Body of pancreas (tissue), 4 donors: ENCODE data around the gene SLC26A3. TPM values are rescaled to one million over a fixed set of nuclear protein-coding genes. Genes with fewer than 3 reads are reported as not detected.

Source experiments
- ATAC-seq: fragments of 150-250 bp; one replicate; pipeline ENCODE4 v1.9.1; 2016
- DNase-seq, 4 donors: peaks; one replicate each; pipeline ENCODE4 v3.0.0-alpha.2; 2019
- H3K27ac ChIP-seq, 4 donors: fragments of 200-600 bp; sonication (generic); 1 replicate in 3 of 4; 2 replicates in 1 of 4; pipeline versions ENCODE4 v1.5.1 to v1.6.1; 2016 to 2019; ENCODE audit warnings: mild to moderate bottlenecking in 1 of 4, mixed read lengths in 1 of 4, moderate library complexity in 1 of 4
- H3K27me3 ChIP-seq, 2 donors: fragments of 200-600 bp; sonication (generic); one replicate each; pipeline ENCODE4 v1.6.0; 2016; ENCODE audit warnings: mild to moderate bottlenecking in 1 of 2
- H3K36me3 ChIP-seq, 2 donors: fragments of 200-600 bp; sonication (generic); replicated peaks in 1 of 2; 2 replicates each; pipeline ENCODE4 v1.5.1; 2016; ENCODE audit warnings: low read depth in 2 of 2; ENCODE audit not compliant: insufficient read depth in 1 of 2
- H3K4me1 ChIP-seq: fragments of 200-600 bp; sonication (generic); one replicate; pipeline ENCODE4 v1.6.0; 2016
- H3K4me3 ChIP-seq, 2 donors: fragments of 200-600 bp; sonication (generic); 1 replicate in 1 of 2; 2 replicates in 1 of 2; pipeline ENCODE4 v1.5.1; 2016 to 2019
- H3K9me3 ChIP-seq, 3 donors: fragments of 200-600 bp; sonication (generic); 1 replicate in 2 of 3; 2 replicates in 1 of 3; pipeline ENCODE4 v1.5.1; 2016
- POLR2A ChIP-seq, 3 donors: fragments of 450-650 bp; IDR thresholded peaks; one replicate each; pipeline ENCODE4 v1.6.1; 2016; ENCODE audit warnings: antibody characterized with exemption in 3 of 3, mild to moderate bottlenecking in 2 of 3
- WGBS, 2 donors: methylation state at CpG; one replicate each; pipeline ENCODE4 v1.1.5; 2017; 5-methylcytosine and 5-hydroxymethylcytosine counted together
- intact Hi-C: fragments of 100-400 bp; cut with DNase I; formaldehyde crosslinking; loops from one replicate; pipeline ENCODE4 v1.15.1; 2023
- total RNA-seq, 2 donors: library from RNA; depleted of rRNA; stranded (reverse); fragments of >200 nt; gene quantifications; one replicate each; pipeline ENCODE4 v1.1.0, GENCODE V29; 2016
- TF ChIP-seq, protein P1 (sequence below), 7 experiments: fragments of 450-650 bp in 4 of 7; fragments of 200-600 bp in 3 of 7; sonication (generic) in 3 of 7; IDR thresholded peaks; one replicate each; pipeline ENCODE4 v1.5.1; 2016 to 2019; ENCODE audit warnings: antibody characterized with exemption in 7 of 7

SLC26A3 gene
- total RNA-seq, 2 donors from 2014 or later = not detected

DNA sequence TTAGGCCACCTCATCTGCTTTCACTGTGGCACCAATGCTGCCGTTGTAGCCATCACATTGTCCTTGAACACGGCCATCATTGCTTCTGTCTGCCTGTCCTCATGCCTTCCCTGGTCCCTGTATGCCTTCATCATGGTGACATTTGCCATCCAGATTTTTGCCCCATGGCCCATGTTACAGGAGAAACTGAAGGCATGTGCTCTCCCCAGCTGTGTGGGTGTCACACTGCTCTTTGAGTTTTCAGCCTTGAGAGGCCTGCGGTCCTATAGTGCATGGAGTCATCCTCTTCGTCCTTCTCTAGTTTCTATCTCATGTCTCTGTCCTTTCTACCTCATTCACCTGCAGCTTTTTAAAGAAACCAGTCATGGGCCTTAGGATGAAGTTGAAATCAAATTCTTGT, 6.2 kb upstream of the SLC26A3 start:
- peaks cover 4% of the 10 kb centered on the region for H3K4me1 ChIP-seq
- 88 to 90% methylated on average over 4 of the region's 4 CpGs for WGBS, 2 donors
- H3K4me3 ChIP-seq = no peak overlapping the region
- no peak for ATAC-seq
- H3K27me3 ChIP-seq = no peaks in the 10 kb centered on the region
- TF ChIP-seq POLR2A (IDR thresholded peaks at IDR 0.05) = no peak
- TF ChIP-seq, protein P1, sequence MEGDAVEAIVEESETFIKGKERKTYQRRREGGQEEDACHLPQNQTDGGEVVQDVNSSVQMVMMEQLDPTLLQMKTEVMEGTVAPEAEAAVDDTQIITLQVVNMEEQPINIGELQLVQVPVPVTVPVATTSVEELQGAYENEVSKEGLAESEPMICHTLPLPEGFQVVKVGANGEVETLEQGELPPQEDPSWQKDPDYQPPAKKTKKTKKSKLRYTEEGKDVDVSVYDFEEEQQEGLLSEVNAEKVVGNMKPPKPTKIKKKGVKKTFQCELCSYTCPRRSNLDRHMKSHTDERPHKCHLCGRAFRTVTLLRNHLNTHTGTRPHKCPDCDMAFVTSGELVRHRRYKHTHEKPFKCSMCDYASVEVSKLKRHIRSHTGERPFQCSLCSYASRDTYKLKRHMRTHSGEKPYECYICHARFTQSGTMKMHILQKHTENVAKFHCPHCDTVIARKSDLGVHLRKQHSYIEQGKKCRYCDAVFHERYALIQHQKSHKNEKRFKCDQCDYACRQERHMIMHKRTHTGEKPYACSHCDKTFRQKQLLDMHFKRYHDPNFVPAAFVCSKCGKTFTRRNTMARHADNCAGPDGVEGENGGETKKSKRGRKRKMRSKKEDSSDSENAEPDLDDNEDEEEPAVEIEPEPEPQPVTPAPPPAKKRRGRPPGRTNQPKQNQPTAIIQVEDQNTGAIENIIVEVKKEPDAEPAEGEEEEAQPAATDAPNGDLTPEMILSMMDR (IDR thresholded peaks at IDR 0.05) = no peak
- no peak for DNase-seq
- no peak overlapping the region for H3K27ac ChIP-seq
- no peaks in the 10 kb centered on the region for H3K9me3 ChIP-seq
- no peaks in the 10 kb centered on the region for H3K36me3 ChIP-seq
- intact Hi-C loops = no loop called here

DNA sequence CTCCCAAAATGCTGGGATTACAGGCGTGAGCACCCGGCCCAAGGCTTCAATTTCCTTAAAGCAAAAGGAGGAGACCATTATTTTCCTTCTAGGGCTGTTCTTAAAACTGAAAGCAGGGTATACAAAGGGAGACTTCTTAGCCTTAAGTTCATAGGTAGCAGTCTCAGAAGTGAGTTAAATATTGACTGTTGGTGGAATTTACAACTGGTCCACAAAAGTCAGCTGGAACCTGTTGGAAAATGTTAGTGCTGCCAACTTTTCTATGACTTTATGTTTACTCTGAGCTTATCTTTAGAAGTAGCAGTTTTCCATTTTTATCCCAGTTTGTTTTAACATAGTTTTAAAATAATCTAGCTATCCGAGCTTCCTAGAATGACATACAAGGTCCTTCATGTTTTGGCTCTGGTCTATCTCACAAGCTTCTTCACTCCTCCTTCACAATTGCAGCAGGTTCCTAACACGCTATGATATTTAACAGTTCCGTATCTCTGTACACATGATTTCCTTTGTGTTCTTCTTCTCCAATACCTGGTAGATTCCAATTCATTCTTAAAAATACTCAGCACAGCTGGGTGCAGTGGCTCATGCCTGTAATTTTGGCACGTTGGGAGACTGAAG, 3.3 kb downstream of the SLC26A3 start:
- 12 to 16% methylated on average over 6 of the region's 6 CpGs for WGBS, 2 donors
- no peaks in the 10 kb centered on the region for H3K36me3 ChIP-seq
- peak in 3 of 4 donors; percentile 12 to 38 (median 14) for DNase-seq
- peak overlapping the region in 3 of 4 donors; percentile 13 to 62 (median 45) for H3K27ac ChIP-seq
- peaks cover 14% of the 10 kb centered on the region for H3K4me1 ChIP-seq
- H3K4me3 ChIP-seq = no peak overlapping the region
- no peaks in the 10 kb centered on the region for H3K27me3 ChIP-seq
- ATAC-seq = peak; percentile 83
- no peaks in the 10 kb centered on the region for H3K9me3 ChIP-seq
- TF ChIP-seq, protein P1 (IDR thresholded peaks at IDR 0.05) = no peak
- TF ChIP-seq POLR2A (IDR thresholded peaks at IDR 0.05) = no peak
- intact Hi-C loops = loop anchor here (10.0 kb wide), 1 partner anchor 55 kb away; no protein-coding TSS in a partner anchor

DNA sequence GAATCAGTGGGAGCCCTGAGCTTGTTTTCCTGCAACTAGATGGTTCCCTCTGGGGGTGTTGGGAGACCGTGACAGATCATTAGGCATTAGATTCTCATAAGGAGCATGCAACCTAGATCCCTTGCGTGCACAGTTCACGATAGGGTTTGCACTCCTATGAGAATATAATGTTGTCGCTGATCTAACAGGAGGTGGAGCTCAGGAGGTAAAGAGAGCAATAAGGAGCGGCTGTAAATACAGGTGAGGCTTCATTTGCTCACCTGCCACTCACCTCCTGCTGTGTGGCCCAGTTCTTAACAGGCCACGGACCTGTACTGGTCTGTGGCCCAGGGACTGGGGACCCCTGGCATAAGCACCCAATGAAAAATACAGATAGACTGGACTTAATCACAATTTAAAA, 10.7 kb downstream of the SLC26A3 start:
- DNase-seq (no peak), ATAC-seq (no peak)
- intact Hi-C loops = loop anchor here (10.0 kb wide), 1 partner anchor 62 kb away; no protein-coding TSS in a partner anchor
- TF ChIP-seq POLR2A (IDR thresholded peaks at IDR 0.05) = no peak
- TF ChIP-seq, protein P1 (IDR thresholded peaks at IDR 0.05) = no peak
- Histone ChIP-seq H3K27me3 (no peaks in the 10 kb centered on the region), H3K4me1 (no peaks in the 10 kb centered on the region), H3K27ac (no peak overlapping the region), H3K4me3 (no peak overlapping the region), H3K9me3 (no peaks in the 10 kb centered on the region), H3K36me3 (no peaks in the 10 kb centered on the region)
- WGBS, 2 donors = 81 to 83% methylated on average over 6 of the region's 6 CpGs

DNA sequence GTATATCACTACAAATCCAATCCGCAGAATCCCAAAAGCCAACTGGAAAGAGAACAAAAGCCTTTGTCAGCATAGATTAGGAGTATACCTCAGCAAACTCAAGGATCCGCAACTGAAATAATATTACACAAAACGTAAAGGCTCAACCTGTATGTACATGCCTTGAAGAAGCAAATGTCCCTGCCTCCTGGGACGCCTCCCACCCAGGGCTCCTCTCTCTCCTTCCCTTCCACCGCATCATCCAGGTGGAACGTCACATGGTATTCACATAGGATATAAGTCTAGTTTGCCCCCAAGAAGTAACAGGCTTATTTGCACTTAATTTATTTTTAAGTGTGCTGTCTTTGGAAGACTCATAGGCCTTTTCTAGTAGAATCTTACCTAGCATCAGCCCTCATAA, 13.4 kb downstream of the SLC26A3 start:
- Histone ChIP-seq H3K4me3 (no peak overlapping the region), H3K4me1 (no peaks in the 10 kb centered on the region), H3K9me3 (no peaks in the 10 kb centered on the region), H3K27me3 (no peaks in the 10 kb centered on the region), H3K36me3 (no peaks in the 10 kb centered on the region), H3K27ac (no peak overlapping the region)
- intact Hi-C loops = loop anchor here (10.0 kb wide), 1 partner anchor 65 kb away; no protein-coding TSS in a partner anchor
- ATAC-seq (no peak), DNase-seq (no peak)
- 87 to 88% methylated on average over 6 of the region's 6 CpGs for WGBS, 2 donors
- TF ChIP-seq POLR2A (IDR thresholded peaks at IDR 0.05) = no peak
- TF ChIP-seq, protein P1 (IDR thresholded peaks at IDR 0.05) = no peak

DNA sequence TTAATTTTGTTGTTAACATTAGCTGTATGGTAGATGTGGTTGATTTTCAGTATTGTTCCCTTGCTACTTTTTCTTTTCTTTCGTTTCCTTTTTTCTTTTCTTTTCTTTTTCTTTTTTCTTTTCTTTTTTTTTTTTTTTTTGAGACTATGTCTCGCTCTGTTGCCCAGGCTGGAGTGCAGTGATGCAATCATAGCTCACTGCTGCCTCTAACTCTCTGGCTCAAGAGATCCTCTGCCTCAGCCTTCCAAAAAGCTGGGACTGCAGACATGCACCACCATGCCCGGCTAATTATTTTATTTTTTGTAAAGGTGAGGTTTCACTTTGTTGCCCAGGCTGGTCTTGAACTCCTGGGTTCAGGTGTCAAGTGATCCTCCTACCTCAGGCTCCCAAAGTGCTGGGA, 14.4 kb downstream of the SLC26A3 start:
- H3K27ac ChIP-seq = no peak overlapping the region
- no peaks in the 10 kb centered on the region for H3K4me1 ChIP-seq
- H3K4me3 ChIP-seq = no peak overlapping the region
- DNase-seq (no peak), ATAC-seq (no peak)
- H3K9me3 ChIP-seq = no peaks in the 10 kb centered on the region
- intact Hi-C loops = no loop called here
- H3K27me3 ChIP-seq = no peaks in the 10 kb centered on the region
- TF ChIP-seq, protein P1 (IDR thresholded peaks at IDR 0.05) = no peak
- no peak for TF ChIP-seq POLR2A (IDR thresholded peaks at IDR 0.05)
- H3K36me3 ChIP-seq = no peaks in the 10 kb centered on the region
- WGBS, 2 donors = 64 to 67% methylated on average over 3 of the region's 3 CpGs
